Cardiac muscle cell (in vitro differentiated cells and primary cell): ENCODE results near the gene ITGAX. TPM values are rescaled to one million over a fixed set of nuclear protein-coding genes. Genes with fewer than 3 reads are reported as not detected.

ENCODE experiments used
- DNase-seq, 2 donors: peaks; one replicate each; pipeline versions ENCODE4 v3.0.0 to v3.0.0-alpha.2; 2010 to 2017; ENCODE audit warnings: low read depth in 1 of 2, low spot score in 1 of 2
- H3K27ac ChIP-seq: fragments of 200-600 bp; sonication (generic); 2 replicates; pipeline ENCODE4 v1.5.1; 2016
- H3K27me3 ChIP-seq: fragments of 200-600 bp; sonication (generic); 2 replicates; pipeline ENCODE4 v1.6.0; 2016; ENCODE audit warnings: control low read depth
- H3K36me3 ChIP-seq: fragments of 200-600 bp; sonication (generic); 2 replicates; pipeline ENCODE4 v1.5.1; 2016; ENCODE audit warnings: control low read depth
- H3K4me1 ChIP-seq: fragments of 200-600 bp; sonication (generic); 2 replicates; pipeline ENCODE4 v1.8.1; 2017; ENCODE audit warnings: low read depth, mild to moderate bottlenecking, mixed run types
- H3K4me3 ChIP-seq: fragments of 200-600 bp; sonication (generic); 2 replicates; pipeline ENCODE4 v1.5.1; 2016; ENCODE audit warnings: mild to moderate bottlenecking
- H3K9me3 ChIP-seq: fragments of 200-600 bp; sonication (generic); 2 replicates; pipeline ENCODE4 v1.5.1; 2017; ENCODE audit warnings: low read depth, mild to moderate bottlenecking, control low read depth
- polyA plus RNA-seq: library from polyadenylated mRNA; unstranded; fragments of >200 nt; fragmentation: Nextera tagmentation; extraction: Ambion mirVana; gene quantifications from 2 replicates; pipeline ENCODE4 v1.2.1, GENCODE V29; 2016
- total RNA-seq: library from RNA; depleted of rRNA; stranded (reverse); fragments of >200 nt; gene quantifications from 2 replicates; pipeline ENCODE4 v1.2.3, GENCODE V29; 2016
- TF ChIP-seq, protein P1 (sequence below): IDR thresholded peaks from 2 replicates; pipeline ENCODE4 v1.5.1; 2012; ENCODE audit warnings: low read depth, mild to moderate bottlenecking, low read length

ITGAX gene
- total and polyA plus RNA-seq, 2 experiments from 2014 or later: 0.69 TPM; not detected in 1

DNA sequence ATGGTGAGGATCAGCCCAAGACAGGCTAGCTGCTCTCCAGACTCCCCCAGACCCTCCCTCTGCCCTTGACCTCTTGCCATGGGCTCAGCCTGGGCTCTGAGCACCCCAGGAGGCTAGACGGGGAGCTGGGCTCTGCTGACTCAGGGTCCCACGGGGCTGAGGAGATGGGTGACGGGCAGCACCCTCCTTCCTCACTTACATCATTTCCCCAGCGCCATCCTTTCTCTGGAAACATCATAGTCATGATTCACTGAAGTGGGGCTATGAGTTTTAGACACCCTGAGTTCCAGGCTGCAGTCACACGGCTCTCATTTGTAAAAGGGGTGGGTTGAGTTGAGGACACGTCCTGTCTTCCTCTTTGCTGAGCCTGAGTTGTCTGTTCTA is 3.0 kb upstream of the ITGAX start:
- Histone ChIP-seq H3K4me3 (no peak overlapping the region), H3K27ac (no peak overlapping the region), H3K36me3 (no peaks in the 10 kb centered on the region), H3K4me1 (no peaks in the 10 kb centered on the region), H3K27me3 (peaks cover 4% of the 10 kb centered on the region), H3K9me3 (no peaks in the 10 kb centered on the region)
- no peak for DNase-seq
- TF ChIP-seq, protein P1, sequence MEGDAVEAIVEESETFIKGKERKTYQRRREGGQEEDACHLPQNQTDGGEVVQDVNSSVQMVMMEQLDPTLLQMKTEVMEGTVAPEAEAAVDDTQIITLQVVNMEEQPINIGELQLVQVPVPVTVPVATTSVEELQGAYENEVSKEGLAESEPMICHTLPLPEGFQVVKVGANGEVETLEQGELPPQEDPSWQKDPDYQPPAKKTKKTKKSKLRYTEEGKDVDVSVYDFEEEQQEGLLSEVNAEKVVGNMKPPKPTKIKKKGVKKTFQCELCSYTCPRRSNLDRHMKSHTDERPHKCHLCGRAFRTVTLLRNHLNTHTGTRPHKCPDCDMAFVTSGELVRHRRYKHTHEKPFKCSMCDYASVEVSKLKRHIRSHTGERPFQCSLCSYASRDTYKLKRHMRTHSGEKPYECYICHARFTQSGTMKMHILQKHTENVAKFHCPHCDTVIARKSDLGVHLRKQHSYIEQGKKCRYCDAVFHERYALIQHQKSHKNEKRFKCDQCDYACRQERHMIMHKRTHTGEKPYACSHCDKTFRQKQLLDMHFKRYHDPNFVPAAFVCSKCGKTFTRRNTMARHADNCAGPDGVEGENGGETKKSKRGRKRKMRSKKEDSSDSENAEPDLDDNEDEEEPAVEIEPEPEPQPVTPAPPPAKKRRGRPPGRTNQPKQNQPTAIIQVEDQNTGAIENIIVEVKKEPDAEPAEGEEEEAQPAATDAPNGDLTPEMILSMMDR: no peak

DNA sequence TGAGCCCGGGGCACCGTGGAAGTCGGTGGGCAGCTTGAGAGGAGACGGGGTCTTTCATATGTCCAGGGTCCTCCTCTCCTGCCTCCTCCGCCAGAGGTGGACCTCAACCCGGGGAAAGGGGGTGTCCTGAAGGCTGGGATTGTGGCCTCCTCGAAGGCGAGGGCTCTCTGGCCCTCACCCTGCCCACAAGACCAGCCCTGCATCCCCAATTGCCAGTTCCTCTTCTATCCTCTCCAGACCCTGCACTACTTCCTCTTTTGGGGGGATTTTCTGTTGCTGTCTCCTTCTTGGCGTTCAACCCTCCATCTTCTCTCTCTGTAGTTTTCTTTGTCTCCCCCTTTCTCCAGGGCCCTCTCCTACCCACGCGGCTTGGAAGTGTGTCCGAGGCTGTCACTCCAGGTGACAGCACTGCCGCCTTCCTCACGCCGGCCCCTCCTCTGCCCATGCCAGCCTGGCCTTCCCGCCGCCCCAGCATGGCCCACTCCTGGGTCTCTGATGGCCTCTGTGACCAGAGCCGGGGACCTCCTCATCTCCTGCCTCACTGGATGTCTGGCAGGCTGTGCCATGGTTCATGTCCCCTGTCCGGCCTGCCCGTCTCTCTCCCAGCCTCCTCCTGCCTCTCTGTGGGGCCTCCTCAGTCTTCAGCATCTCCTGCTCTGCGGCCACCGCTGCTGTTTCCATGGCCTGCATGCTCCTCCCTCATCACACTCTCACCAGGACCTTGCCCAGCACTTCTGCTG is 2.4 kb upstream of the ITGAX start:
- no peak overlapping the region for H3K27ac ChIP-seq
- peaks cover 4% of the 10 kb centered on the region for H3K27me3 ChIP-seq
- no peak for DNase-seq
- peaks cover 6% of the 10 kb centered on the region for H3K4me1 ChIP-seq
- H3K4me3 ChIP-seq: no peak overlapping the region
- H3K9me3 ChIP-seq: no peaks in the 10 kb centered on the region
- no peaks in the 10 kb centered on the region for H3K36me3 ChIP-seq
- TF ChIP-seq, protein P1: no peak

DNA sequence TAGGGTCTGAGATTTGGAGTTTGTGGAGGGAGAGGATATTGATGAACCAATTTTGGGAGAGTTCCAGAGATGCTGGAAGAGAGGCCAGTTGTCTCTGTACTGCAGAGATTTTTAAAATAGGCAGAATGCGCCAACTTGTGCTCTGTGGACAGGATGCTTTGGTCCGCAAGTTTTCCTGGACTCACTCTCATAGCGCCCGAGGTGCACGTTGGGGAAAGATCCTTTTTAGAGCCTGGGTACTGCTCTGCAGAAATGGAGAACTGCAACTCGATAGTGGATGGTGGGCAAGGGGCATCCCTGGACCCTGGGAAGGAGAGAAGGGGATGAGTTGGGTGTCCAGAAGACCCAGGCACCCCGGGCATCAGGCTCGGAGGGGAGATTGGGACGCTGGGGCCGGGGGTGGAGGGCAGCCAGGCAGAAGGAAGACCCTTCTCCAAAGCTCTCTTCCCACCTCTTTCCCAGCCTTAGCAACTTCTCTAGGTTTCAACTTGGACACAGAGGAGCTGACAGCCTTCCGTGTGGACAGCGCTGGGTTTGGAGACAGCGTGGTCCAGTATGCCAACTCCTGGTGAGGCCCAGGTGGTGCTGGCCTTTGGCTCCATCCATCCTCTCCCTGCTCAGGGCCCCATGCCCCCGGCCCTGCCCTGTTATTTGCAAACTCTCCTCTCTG is 590 bp downstream of the ITGAX start:
- no peak for DNase-seq
- no peaks in the 10 kb centered on the region for H3K36me3 ChIP-seq
- no peak overlapping the region for H3K4me3 ChIP-seq
- no peak overlapping the region for H3K27ac ChIP-seq
- H3K27me3 ChIP-seq: no peaks in the 10 kb centered on the region
- H3K4me1 ChIP-seq: peaks cover 11% of the 10 kb centered on the region
- TF ChIP-seq, protein P1: no peak
- H3K9me3 ChIP-seq: no peaks in the 10 kb centered on the region

DNA sequence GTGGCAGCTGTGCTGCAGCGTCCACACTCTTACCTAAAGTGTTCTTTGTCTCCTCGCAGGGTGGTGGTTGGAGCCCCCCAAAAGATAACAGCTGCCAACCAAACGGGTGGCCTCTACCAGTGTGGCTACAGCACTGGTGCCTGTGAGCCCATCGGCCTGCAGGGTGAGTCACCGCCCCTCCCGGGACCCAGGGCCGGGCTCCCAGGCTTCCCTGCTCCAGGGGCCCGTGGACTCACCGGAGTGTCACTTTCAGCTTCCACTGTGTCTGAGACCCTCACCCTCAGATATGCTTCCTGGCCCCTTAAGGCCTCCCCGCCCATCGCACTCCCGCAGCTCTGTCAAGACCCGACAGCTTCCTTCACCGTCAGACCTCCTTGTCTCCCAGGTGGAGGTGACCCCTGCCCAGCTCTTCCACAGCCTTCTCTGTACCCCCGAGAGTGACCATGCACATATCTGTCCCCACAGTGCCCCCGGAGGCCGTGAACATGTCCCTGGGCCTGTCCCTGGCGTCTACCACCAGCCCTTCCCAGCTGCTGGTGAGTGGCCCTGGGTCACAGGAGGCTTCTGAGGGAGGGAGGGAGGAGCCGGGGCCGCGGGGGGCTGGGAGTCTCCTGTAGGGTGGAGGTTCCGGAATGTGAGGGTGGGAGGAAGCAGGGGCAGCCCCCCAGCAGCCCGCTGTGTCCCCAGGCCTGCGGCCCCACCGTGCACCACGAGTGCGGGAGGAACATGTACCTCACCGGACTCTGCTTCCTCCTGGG is 1.8 kb downstream of the ITGAX start:
- H3K36me3 ChIP-seq: no peaks in the 10 kb centered on the region
- no peaks in the 10 kb centered on the region for H3K27me3 ChIP-seq
- peak in 1 of 2 donors; percentile 19 for DNase-seq
- no peak overlapping the region for H3K4me3 ChIP-seq
- peak overlapping the region; percentile 58 for H3K27ac ChIP-seq
- H3K9me3 ChIP-seq: no peaks in the 10 kb centered on the region
- H3K4me1 ChIP-seq: peaks cover 11% of the 10 kb centered on the region
- TF ChIP-seq, protein P1: no peak

DNA sequence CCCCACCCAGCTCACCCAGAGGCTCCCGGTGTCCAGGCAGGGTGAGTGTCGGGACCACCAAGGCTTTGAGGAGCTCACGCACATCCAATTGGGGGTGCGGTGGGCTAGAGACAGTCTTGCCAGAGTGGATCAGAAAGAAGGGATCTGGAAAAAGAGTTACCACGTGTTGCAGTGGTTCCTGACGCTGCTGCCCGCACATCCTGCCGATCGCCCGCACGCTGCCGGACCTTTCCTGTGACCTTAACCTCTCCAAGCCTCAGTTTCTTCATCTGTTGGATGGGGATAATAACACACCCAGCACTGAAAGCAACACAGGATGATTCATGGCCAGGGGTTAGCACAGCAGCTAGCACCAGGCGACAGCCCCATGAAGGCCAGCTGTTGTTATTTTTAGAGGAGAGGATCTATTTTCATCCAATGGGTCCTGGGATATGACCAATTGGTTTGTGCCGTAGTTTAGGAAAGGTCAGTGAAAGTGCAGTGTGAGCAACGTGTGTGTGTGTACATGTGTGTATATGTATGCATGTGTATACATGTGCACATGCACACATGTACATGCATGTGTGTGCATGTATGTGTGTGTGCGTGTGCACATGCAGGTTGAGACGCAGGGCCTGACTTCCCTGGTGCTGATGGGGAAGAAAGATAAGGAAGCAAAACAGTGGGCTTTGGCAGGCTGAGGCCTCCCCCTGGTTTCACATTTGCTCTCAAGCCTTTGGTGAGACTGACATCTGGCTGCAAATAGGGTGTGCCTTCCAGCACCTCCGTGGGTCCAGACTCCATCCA is 2.5 kb downstream of the ITGAX start:
- DNase-seq: peak in 1 of 2 donors; percentile 31
- Histone ChIP-seq H3K36me3 (no peaks in the 10 kb centered on the region), H3K9me3 (no peaks in the 10 kb centered on the region), H3K27me3 (no peaks in the 10 kb centered on the region), H3K4me3 (no peak overlapping the region), H3K27ac (peak overlapping the region; percentile 58), H3K4me1 (peaks cover 11% of the 10 kb centered on the region)
- TF ChIP-seq, protein P1: no peak
